HG03196 (cell line): ENCODE measurements around the gene ATXN1.
"Not testable (repeated sequence)": the region's sequence is repeated elsewhere in the genome, so short reads cannot be mapped to it uniquely, and the experiment has no call there.

Experiments used
- ATAC-seq: cut with Tn5 transposase; IDR thresholded peaks from one replicate; pipeline ENCODE4 v1.9.1; 2021; ENCODE audit not compliant: unreplicated experiment

Gene ATXN1

DNA sequence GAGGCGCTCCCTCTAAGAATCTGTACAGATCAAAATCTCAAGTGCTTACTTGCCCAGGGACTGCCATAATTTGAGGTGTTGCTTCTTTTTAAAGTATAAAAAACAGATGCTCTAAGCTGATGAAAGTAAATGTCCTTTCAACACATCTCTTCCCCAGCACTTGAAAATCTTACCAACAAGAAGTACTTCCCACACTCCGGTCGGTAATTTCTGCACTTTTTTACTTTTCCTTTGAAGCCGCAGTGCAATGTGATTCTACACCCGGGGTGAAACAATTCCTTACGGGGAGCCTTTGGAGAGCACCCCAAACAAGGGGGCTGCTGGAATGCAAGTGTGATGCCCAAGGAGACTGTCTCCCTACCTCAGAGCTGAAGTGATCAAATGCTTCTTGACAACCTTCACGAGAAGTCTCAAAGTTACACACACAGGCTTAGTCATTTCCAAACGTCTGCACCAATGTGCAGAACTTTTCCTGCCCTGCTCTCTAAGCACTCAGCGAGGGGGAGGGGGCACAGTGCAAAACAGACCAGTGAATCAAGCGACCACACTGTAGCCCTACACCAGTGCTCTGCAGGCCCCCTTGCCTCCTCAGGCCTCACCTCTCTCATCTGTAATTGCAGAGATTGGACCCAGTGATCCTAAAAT, 56.7 kb downstream of the ATXN1 start:
- no peak for ATAC-seq

GRCh38 chr6:16702627-16703378, 58.5 kb downstream of the ATXN1 start:
- not testable (repeated sequence) for ATAC-seq

- ATAC-seq, result no peak
Measured at GRCh38 chr6:16700916-16701234, 60.4 kb downstream of the ATXN1 start.

DNA sequence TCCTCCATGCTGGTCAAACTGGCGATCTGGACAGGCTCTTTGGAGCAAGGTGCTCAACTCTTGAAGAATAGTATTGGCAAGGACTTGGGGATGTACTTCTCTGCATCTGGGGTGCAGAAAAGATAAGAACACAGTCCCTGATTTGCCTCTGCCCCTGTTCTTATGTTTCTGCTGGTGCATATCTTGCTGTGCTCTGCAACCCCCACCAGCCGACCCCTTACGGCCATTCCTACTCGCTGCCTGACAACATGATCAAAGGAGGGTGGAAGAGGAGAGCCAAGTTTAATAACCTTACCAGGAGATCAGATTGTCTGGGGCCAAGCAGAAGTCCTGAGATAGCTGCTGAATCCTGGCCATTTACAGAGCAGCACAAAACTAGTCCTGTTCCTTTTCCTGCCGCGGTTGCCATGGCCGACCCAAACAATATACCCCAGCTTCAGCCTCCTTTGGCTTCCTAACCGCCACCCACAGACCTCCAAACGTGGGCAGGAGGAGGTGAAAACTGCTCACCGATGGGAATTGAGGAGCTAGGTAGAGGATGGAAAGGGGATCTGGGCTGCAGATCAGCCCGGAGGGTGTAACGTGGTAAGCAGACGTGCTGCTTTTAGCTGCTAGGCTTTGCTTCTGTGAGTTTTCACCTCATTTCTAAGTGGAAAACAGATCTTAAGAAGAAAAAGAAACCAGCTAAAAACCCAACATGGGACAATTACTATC, 60.9 kb downstream of the ATXN1 start:
- no peak for ATAC-seq

- ATAC-seq, result no peak
Measured at GRCh38 chr6:16698997-16699868, 62.0 kb downstream of the ATXN1 start.

DNA sequence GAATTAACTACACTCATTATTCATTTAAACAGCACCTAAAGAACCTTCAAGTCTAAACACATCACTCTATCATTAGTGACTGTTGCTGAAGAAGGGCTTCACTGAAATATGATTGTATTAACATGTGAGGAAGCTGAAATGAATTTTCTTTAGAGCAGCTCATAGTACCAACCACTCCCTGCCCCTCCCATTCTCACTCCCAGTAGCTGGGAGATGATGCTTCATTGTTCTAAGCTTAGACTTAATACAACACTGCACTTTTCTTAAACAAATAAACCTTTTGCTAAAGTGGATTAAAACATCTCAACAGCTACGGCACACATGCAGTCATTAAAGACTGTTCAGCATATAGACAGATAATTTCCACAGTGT, 63.1 kb downstream of the ATXN1 start:
- ATAC-seq, result no peak

DNA sequence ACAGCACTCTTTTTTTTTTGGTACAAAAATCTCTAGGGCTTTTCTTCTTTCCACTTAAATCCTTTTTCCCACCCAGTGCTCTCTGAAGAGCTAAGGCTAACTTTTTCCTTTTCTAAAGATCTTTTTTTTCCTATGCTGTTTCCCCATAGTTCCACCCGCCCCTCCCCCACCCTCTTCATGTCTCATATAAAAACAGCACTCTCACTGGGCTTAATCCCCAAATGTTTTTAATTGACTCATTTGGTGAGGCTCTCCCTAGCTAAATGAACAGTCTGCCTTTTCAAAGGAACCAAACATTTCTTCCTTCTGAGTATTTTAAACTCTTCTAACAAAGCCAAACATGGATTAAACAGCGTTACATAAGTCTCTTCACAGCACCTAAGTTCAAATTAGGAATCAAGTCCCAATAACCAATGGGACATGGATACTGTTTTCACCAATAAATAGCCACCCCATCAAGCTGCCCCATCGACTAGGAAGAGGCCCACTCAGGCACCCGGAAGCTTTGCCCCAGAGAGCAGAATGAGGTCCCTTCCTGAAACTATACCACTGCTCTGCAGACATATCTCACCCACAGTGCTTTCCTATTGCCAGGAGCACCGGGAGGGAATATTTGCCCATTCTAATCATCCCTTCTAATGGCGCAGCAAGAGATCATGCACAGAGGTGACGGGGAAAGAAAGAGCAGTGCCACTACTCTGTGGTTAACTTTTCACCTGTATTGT, 63.7 kb downstream of the ATXN1 start:
- no peak for ATAC-seq

GRCh38 chr6:16696496-16696895, 64.8 kb downstream of the ATXN1 start:
- no peak for ATAC-seq

- peak; percentile 47 for ATAC-seq
Measured at GRCh38 chr6:16694781-16695578, 66.3 kb downstream of the ATXN1 start.

DNA sequence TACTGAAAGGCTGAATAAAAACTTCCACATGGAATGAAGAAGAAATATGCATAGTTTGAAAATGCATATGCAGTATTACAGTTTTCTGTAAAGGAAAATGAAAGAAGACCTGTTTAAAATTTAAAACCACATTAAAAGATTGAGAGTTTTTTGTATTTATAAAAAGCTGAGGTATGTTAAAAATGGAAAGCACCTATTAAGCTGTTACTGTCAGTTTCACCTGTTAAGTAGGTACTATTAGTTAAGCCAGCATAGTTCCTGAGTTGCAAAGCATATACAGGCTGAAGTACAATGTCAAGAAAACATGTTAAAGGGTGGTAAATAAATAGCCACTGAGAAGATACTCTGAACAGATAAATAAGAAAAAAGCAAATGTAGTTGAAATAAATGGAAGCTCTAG, 69.9 kb downstream of the ATXN1 start:
- no peak for ATAC-seq

- peak; percentile 78 for ATAC-seq
Measured at GRCh38 chr6:16690608-16691142, 70.6 kb downstream of the ATXN1 start.

DNA sequence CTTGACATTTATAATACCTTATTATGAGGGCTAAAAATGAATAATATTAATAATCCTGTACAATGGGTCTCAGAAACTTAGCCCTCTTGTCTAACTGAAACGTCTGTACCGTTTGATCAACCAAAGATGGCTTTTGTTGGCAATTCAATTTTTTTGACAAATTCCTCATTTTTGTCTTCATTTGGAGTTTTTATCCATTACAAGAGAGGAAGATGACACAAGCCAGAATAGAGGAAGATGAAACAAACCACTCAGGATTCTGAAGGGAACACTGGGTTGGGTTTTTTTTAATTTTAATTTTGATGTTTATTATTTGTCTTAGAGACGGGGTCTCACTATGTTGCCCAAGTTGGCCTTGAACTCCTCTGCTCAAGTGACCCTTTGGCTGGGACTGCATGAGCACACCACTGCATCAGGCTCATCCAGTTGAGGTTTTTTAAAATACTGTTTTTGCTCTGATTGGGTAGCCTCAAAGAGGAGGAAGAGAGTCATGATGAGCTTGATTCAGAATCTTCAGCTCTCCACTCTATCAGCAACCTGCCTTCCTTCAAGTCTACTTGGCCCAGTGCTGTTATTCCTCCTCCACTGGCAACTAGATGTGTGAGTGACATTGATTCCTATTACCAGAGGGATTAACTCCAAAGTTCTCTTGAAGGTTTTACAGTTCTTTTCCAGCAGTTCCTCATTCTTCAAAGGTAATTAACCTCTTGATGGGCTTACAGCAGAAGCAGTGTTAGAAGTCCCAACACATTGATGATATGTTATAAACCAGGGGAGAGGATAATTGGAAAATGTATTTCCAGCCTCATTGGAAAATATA, 71.3 kb downstream of the ATXN1 start:
- ATAC-seq, result no peak

GRCh38 chr6:16688984-16689636, 72.2 kb downstream of the ATXN1 start:
- no peak for ATAC-seq

GRCh38 chr6:16688436-16688835, 72.8 kb downstream of the ATXN1 start:
- no peak for ATAC-seq

DNA sequence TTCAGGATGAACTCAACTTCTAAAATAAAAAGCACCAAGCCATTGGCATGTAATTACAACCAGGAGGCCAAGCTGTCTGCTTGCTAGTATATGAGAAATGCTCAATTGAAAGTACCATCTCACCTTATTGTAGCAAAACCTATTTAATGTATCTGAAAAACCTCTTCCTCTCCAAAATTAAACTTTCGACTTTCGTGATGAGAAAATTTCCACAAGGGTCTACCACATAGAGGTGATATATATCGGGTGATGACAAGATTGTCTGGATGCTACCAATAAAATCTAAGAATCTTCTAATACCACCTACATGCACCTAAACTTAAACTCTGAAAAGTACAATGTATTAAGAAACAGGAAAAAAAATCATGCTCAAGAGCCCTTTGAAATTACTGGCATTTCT, 74.2 kb downstream of the ATXN1 start:
- no peak for ATAC-seq

DNA sequence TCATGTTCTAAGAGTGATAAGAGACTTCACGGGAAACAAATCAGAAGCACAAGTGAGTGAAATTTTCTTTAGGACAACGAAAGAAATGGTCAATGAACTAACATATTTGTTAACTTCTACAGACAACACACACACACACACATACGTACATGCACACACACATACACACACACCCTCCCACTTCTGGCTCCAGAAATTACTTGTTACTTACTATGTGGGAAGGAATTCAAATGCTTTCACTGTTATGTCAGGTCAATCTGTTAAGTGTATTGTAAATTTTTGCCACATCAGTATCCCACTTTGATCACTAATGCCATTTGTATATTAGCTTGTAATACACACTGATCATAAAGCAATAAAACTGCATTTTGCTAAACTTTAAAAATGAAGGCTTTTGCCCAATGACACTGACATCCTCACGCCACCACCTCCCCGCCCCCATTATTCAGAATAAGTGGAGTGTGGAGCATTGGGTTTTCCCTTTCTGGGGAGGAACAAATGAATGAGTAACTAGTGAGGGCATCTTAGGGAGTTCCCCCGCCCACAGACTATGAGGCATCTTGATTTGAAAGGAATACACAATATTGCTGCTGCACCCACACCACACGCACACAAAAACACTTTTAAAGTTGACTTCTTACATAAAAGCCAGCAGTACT, 76.2 kb downstream of the ATXN1 start:
- ATAC-seq, result peak; percentile 58

DNA sequence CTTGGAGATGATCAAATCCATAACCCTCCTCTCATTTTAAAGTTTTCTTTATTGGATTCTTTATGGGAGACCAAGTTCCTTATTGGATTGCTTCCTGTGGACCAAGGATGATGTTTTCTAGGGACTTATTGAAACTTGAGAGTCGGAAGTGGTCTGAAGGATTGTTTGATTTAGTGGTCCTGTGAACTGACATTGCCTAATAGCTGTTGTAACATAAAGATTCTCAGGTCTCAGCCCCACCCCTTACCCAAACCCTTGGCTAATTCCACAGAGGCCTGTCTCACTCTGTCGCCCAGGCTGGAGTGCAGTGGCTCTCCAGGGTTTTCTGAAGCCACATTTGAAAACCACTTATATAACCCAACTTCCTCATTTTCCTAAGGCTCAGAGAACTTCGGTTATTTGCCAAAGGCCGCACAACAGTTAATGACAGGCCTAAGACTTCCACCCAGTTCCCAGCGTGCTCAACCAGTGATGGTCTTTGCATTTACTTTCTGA, 77.0 kb downstream of the ATXN1 start:
- ATAC-seq, result no peak
